DMS 273 (cell line): Measurements from ENCODE around the gene EYA2.

Experiments used
- DNase-seq: peaks from one replicate; lab custom pipeline; 2025; ENCODE audit not compliant: unreplicated experiment; lab: John Stamatoyannopoulos, UW

The EYA2 gene

DNA sequence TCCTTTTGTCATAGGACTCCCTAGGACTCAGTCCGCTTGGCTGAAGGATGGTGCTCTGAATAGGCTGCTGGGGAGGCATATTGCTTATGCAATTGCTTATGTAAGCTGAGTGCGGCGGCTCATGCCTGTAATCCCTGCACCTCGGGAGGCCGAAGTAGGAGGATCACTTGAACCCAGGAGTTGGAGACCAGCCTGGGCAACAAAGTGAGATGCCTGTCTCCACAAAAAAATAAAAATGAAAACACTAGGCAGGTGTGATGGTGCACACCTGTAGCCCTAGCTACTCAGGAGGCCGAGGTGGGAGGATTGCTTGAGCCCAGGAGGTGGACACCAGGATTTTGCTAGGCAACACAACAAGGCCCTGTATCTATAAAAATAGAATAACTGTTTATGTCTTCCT, 81.3 kb downstream of the EYA2 start:
- no peak for DNase-seq

GRCh38 chr20:46977204-46977603, 82.6 kb downstream of the EYA2 start:
- no peak for DNase-seq

DNA sequence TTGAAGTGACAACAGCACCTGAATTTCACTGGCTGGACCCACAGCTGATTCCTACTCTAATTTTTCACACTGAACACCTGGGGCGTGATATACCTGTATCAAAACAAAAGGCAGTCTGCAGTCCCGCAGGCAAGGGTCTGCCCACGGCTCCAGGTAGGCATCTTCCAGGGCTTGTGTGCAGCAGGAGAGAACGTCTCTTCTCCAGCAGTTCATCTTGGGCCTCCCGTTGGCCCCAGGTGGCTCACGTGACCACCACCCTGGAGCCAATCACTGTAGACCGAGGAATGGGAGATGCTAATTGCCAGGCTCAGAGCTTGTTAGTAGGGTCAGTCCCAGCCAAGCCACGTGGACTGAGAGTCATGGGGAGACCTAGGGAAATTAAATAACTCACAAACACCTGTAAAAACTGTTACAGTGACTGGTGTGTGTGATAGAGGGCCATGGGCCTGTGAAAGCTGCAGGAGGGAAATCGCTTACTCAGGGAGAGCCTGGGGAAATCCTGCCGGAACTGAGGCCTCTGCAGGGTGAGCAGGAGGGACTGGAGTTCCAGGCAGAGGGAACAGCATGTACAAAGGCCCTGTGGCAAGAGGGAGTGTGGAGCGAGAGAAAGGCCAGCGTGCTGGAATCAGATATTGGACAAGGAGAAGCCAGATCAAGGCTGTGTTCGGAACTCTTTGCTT, 83.4 kb downstream of the EYA2 start:
- no peak for DNase-seq

GRCh38 chr20:46978951-46979491, 84.4 kb downstream of the EYA2 start:
- DNase-seq: peak; percentile 93

DNA sequence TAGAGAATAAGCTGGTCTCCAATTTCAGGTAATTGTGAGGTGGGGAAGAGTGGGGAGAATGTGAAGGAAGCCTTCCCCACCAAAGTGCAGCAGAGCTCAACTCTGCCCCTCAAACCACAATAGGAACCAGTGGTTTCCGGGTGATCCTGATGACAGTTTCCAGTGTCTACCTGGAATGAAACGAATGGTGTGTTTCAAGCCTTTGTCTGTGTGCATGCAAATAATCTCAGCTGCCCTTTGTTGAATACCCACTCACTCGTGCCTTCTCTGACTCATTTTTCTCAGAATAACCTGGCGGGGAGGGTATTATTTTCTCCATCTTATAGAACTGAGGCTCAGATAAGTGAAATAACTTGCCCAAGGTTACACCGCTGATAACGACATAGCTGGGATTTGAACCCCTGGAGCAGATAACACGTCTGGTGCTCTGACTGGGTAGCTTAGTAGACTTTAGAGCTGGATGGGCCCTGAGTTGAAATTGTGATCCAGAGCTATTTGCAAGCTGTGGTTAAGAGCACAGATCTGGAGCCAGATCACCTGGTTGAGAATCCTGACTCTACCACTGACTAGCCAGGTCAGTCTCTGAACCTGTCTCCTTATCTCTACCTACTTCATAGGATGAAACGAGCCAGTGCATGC, 85.1 kb downstream of the EYA2 start:
- DNase-seq: no peak

GRCh38 chr20:46981184-46981583, 86.5 kb downstream of the EYA2 start:
- no peak for DNase-seq

- DNase-seq: no peak
Measured at GRCh38 chr20:46983466-46983865, 88.8 kb downstream of the EYA2 start.

- DNase-seq: peak; percentile 19
Measured at GRCh38 chr20:46984405-46984804, 89.8 kb downstream of the EYA2 start.

DNA sequence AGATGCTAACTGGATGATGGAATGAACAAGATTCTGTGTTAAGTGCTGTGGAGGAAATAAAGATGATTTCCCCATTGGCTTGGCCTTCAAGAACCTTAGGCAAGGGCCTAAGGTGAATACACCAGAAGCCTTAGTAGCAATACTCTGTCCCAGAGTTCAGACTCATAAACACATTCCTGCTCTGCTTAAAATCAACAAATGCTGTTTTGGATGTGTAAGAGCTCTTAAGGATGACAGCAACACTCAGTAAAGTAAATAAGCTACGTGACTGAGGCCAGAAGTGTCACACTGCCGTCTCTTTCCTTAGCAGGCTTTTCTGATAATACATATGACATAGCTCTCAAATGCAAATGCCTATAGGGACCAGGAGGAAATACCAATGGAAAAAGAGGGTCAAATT, 90.6 kb downstream of the EYA2 start:
- DNase-seq: no peak

- DNase-seq: no peak
Measured at GRCh38 chr20:46985671-46986070, 91.0 kb downstream of the EYA2 start.

DNA sequence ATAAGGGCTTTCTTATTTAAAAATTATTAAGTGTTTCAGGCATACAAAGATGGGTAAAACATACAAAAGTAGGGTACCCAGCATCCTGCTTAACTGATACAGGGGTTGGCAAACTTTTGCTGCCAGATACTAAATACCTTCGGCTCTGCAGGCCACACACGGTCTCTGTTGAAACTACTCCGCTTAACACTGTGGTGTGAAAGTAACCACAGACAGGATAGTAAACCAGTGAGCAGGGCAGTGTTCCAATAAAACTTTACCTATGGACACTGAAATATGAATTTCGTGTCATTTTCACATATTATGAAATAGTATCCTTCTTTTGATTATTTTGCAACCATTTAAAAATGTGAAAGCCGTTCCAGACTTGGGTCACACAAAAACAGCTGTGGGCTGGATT, 92.4 kb downstream of the EYA2 start:
- DNase-seq: no peak

DNA sequence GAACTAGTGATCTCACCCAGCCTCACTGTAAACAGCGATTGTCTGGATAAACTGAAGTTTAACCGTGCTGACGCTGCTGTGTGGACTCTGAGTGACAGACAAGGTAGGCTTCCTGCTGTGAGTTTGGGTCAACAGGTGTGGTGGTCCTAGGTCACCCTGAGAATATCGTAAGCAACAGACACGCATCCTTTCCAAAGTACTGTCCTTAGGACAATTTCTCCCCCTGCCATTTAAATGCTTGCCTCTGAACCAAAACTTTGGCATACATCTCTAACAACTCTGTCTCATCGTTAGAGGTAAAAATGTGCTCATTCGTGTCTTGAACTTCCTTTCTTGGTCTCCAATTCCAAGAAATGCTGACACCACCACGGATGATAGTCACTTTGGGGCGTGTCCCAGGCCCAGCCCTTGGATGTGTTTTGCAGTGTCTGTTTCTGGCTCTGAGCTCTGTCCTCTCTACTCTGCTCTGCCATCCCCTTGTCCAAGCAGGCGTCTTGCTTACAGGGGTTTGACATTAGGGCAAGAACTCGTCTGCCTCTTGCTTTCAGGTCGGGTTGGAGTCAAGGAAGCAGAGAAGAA, 95.5 kb downstream of the EYA2 start:
- DNase-seq: no peak

GRCh38 chr20:46990596-46991104, 96.0 kb downstream of the EYA2 start:
- DNase-seq: no peak

GRCh38 chr20:46991168-46991567, 96.5 kb downstream of the EYA2 start:
- no peak for DNase-seq

- no peak for DNase-seq
Measured at GRCh38 chr20:46991880-46992639, 97.4 kb downstream of the EYA2 start.

- DNase-seq: no peak
Measured at GRCh38 chr20:46992640-46993035, 98.0 kb downstream of the EYA2 start.

DNA sequence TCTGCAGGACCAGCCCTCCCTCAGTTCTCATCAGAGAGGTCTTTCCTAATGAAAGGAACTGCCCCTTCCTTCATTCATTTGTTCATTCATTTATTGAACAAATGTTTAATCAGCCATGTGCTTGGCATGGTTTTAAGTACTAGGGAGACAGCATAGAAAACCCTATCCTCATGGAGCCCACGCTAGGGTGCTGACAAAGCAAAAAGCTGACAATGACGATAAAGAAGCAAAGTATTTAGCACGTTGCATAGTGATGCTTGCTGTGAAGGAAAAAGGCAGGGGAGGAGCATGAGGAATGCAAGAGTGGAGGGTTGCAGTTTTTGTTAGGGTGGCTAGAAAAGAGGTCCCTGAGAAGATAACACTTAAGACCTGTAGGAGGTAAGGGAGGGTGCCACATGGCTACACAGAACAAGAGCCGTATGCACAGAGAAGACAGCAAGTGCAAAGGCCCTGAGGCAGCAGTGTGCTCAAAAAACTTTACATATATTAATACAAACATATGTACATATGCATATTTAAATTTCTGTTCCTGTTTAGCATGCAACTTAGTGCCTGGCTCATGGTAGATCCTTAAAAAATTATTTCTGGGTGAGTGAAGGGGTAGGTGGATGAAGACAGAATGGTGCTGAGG, 98.9 kb downstream of the EYA2 start:
- DNase-seq: no peak

DNA sequence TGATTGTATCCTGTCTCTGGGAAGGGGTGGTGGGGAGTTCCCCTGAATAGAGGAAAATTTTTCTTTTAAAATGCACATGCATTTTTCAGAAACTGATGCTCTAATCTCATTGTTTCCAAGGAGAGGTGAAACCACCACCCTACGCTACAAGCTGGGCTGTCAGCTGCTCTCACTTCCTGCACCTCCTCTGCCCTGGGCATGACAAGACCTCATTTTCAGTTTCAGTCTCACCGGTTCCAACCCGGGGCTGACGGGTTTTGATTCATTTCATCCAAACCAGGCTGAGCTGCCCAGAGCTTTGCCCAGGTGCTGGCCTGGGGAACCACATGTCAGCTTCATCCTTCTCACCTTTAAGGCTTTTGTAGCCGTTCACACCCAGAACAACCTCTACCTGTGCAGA, 99.7 kb downstream of the EYA2 start:
- no peak for DNase-seq

DNA sequence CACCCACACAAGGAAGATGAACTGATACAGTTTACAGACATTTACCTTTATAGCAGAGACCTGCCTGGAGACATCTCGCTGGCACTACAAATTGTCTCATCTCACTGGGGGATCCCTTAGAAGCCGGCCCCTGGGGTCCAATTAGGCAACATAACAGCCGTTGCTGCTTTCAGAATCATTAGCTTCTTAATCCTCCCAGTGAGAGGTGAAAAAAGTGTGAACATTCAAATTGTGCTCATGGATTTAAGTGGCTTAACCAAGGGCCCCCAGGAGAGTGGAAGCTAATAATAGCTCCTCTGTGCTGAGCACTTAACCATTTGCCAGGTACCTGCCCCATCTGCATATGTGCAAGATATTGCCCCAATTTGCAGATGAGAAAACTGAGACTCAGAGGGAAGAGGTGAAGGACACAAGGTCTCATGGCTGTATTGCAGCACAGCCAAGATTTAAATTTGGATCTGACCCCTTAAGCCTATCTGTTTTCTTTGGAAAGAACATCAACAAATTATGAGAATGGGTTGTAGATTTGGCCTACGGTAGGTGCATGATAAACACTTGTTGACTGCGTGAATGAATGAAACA, 101.0 kb downstream of the EYA2 start:
- no peak for DNase-seq

DNA sequence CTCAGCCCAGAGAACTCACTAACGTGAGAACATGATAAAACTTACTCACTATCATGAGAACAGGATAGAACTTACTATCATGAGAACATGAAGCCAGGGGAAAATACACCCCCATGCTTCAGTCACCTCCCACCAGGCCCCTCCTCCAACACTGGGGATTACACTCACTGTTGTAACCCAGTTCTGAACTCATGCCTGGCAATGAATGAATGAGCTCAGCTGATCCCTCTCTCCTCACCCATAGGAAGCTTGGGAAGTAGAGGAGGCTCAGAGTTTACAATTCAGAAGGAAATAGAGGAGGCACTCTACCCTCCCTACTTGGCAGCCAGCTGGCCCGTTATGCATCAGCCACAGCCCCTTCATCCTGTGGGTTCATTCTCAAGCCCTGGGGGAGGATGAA, 102.5 kb downstream of the EYA2 start:
- no peak for DNase-seq
